H9 (cell line): Measurements from ENCODE around the gene OTOS. TPM values are rescaled to one million over a fixed set of nuclear protein-coding genes. Genes with fewer than 3 reads are reported as not detected.

Source experiments
- DNase-seq: peaks from one replicate; pipeline ENCODE4 v3.0.0-alpha.2; 2017
- H2AFZ ChIP-seq: one replicate; pipeline ENCODE4 v1.6.1; 2013; ENCODE audit warnings: mild to moderate bottlenecking, low read length, control low read depth, moderate library complexity
- H2AK5ac ChIP-seq: 2 replicates; pipeline ENCODE4 v1.6.1; 2013; ENCODE audit warnings: low read length, control low read depth, mixed read lengths; ENCODE audit not compliant: insufficient read length
- H2BK120ac ChIP-seq: one replicate; pipeline ENCODE4 v1.6.1; 2013; ENCODE audit warnings: low read depth, mild to moderate bottlenecking, low read length, control low read depth, inconsistent platforms; ENCODE audit not compliant: poor library complexity, severe bottlenecking
- H2BK12ac ChIP-seq: 2 replicates; pipeline ENCODE4 v1.6.1; 2013; ENCODE audit warnings: low read length, control low read depth, mixed read lengths, low read depth; ENCODE audit not compliant: insufficient read length
- H2BK15ac ChIP-seq: 2 replicates; pipeline ENCODE4 v1.6.1; 2013; ENCODE audit warnings: low read depth, low read length, control low read depth
- H2BK20ac ChIP-seq: one replicate; pipeline ENCODE4 v1.6.1; 2013; ENCODE audit warnings: low read depth, mild to moderate bottlenecking, low read length, control low read depth, inconsistent platforms; ENCODE audit not compliant: poor library complexity, severe bottlenecking
- H2BK5ac ChIP-seq: 2 replicates; pipeline ENCODE4 v1.6.1; 2013; ENCODE audit warnings: low read length, control low read depth, mixed read lengths; ENCODE audit not compliant: insufficient read length
- H3K14ac ChIP-seq: 2 replicates; pipeline ENCODE4 v1.6.1; 2013; ENCODE audit warnings: low read length, control low read depth; ENCODE audit not compliant: insufficient read depth
- H3K18ac ChIP-seq: 2 replicates; pipeline ENCODE4 v1.6.1; 2013; ENCODE audit warnings: low read depth, mild to moderate bottlenecking, mixed read lengths, low read length, control low read depth; ENCODE audit not compliant: insufficient read length
- H3K23ac ChIP-seq: 2 replicates; pipeline ENCODE4 v1.6.1; 2013; ENCODE audit warnings: low read length, control low read depth, mixed read lengths, low read depth; ENCODE audit not compliant: insufficient read length
- H3K23me2 ChIP-seq: 2 replicates; pipeline ENCODE4 v1.6.1; 2013; ENCODE audit warnings: low read depth, mild to moderate bottlenecking, mixed read lengths, low read length, control low read depth; ENCODE audit not compliant: insufficient read length, poor library complexity, severe bottlenecking
- H3K27ac ChIP-seq: 2 replicates; pipeline ENCODE4 v1.5.1; 2013; ENCODE audit warnings: low read length, control low read depth, mixed read lengths, low read depth; ENCODE audit not compliant: insufficient read length
- H3K27me3 ChIP-seq: 2 replicates; pipeline ENCODE4 v1.6.1; 2013; ENCODE audit warnings: low read length, control low read depth, inconsistent platforms; ENCODE audit not compliant: insufficient read depth
- H3K4ac ChIP-seq: 2 replicates; pipeline ENCODE4 v1.6.1; 2013; ENCODE audit warnings: low read depth, mild to moderate bottlenecking, control low read depth, inconsistent platforms, low read length, moderate library complexity
- H3K4me1 ChIP-seq: 2 replicates; pipeline ENCODE4 v1.6.1; 2013; ENCODE audit warnings: low read length, control low read depth, inconsistent platforms; ENCODE audit not compliant: insufficient read depth
- H3K4me2 ChIP-seq: 2 replicates; pipeline ENCODE4 v1.6.1; 2013; ENCODE audit warnings: low read length, control low read depth, mixed read lengths; ENCODE audit not compliant: insufficient read length, insufficient read depth
- H3K56ac ChIP-seq: 2 replicates; pipeline ENCODE4 v1.6.1; 2013; ENCODE audit warnings: low read depth, mild to moderate bottlenecking, mixed read lengths, low read length, control low read depth; ENCODE audit not compliant: insufficient read length
- H3K79me1 ChIP-seq: 2 replicates; pipeline ENCODE4 v1.6.1; 2013; ENCODE audit warnings: low read depth, mild to moderate bottlenecking, moderate library complexity, low read length, control low read depth, inconsistent platforms; ENCODE audit not compliant: insufficient read depth, poor library complexity, severe bottlenecking
- H3K79me2 ChIP-seq: 2 replicates; pipeline ENCODE4 v1.6.1; 2013; ENCODE audit warnings: low read length, control low read depth, inconsistent platforms; ENCODE audit not compliant: insufficient read depth
- H3K9ac ChIP-seq: 2 replicates; pipeline ENCODE4 v1.6.1; 2013; ENCODE audit warnings: low read length, control low read depth, mixed read lengths; ENCODE audit not compliant: insufficient read length; ENCODE audit errors: extremely low read depth
- H3K9me3 ChIP-seq: one replicate; pipeline ENCODE4 v1.6.1; 2013; ENCODE audit warnings: low read depth, low read length, inconsistent platforms; ENCODE audit not compliant: control insufficient read depth
- H3T11ph ChIP-seq: one replicate; pipeline ENCODE4 v1.6.1; 2013; ENCODE audit warnings: mild to moderate bottlenecking, low read length, control low read depth, inconsistent platforms
- H4K20me1 ChIP-seq: one replicate; pipeline ENCODE4 v1.6.1; 2013; ENCODE audit not compliant: control insufficient read depth, insufficient read length, insufficient read depth
- H4K5ac ChIP-seq: 2 replicates; pipeline ENCODE4 v1.6.1; 2013; ENCODE audit warnings: low read depth, mild to moderate bottlenecking, mixed read lengths, low read length, control low read depth; ENCODE audit not compliant: insufficient read length
- H4K8ac ChIP-seq: replicated peaks from 2 replicates; pipeline ENCODE4 v1.6.1; 2013; ENCODE audit warnings: low read length, control low read depth, mixed read lengths, low read depth; ENCODE audit not compliant: insufficient read length
- H4K91ac ChIP-seq: 2 replicates; pipeline ENCODE4 v1.6.1; 2013; ENCODE audit warnings: low read depth, mild to moderate bottlenecking, moderate library complexity, mixed read lengths, low read length, control low read depth; ENCODE audit not compliant: insufficient read length
- H3K27ac Mint-ChIP-seq, 3 experiments: 2 replicates in 2 of 3; 3 replicates in 1 of 3; pipeline ENCODE4 v1.8.0; 2020 to 2021; ENCODE audit warnings: mixed read lengths in 3 of 3, mild to moderate bottlenecking in 1 of 3, moderate library complexity in 1 of 3
- H3K27me3 Mint-ChIP-seq: 2 replicates; pipeline ENCODE4 v1.8.0; 2021; ENCODE audit warnings: low read depth, mild to moderate bottlenecking, moderate library complexity, mixed read lengths
- H3K36me3 Mint-ChIP-seq, 3 experiments: 2 replicates in 2 of 3; 3 replicates in 1 of 3; pipeline ENCODE4 v1.8.0; 2020 to 2021; ENCODE audit warnings: low read depth in 3 of 3, mixed read lengths in 3 of 3; ENCODE audit not compliant: insufficient read depth in 1 of 3
- H3K4me1 Mint-ChIP-seq, 2 experiments: 2 replicates each; pipeline ENCODE4 v1.8.0; 2020; ENCODE audit warnings: mixed read lengths in 2 of 2
- H3K4me3 Mint-ChIP-seq, 2 experiments: 2 replicates in 1 of 2; 3 replicates in 1 of 2; pipeline ENCODE4 v1.8.0; 2020 to 2021; ENCODE audit warnings: mild to moderate bottlenecking in 2 of 2, mixed read lengths in 2 of 2, moderate library complexity in 1 of 2
- H3K9me3 Mint-ChIP-seq, 2 experiments: 2 replicates in 1 of 2; 3 replicates in 1 of 2; pipeline ENCODE4 v1.8.0; 2020; ENCODE audit warnings: mild to moderate bottlenecking in 2 of 2, mixed read lengths in 2 of 2, moderate library complexity in 1 of 2
- WGBS: extraction: QIAGEN DNeasy Blood & Tissue Kit; methylation state at CpG from one replicate; pipeline ENCODE4 v1.1.7; 2013; ENCODE audit warnings: missing lambda C conversion rate, low lambda C conversion rate, mixed read lengths; ENCODE audit not compliant: insufficient read length; ENCODE audit errors: extremely low coverage; 5-methylcytosine and 5-hydroxymethylcytosine counted together
- total RNA-seq: library from RNA; stranded (reverse); gene quantifications from 2 replicates; pipeline ENCODE4 v1.2.1, GENCODE V29; 2021
- TF ChIP-seq, protein P1 (sequence below): fragments of 200-600 bp; sonication (generic); conservative IDR thresholded peaks from 3 replicates; pipeline ENCODE4 v1.8.0; 2021; ENCODE audit warnings: antibody characterized with exemption, mild to moderate bottlenecking

OTOS gene
- total RNA-seq, 1 experiment from 2014 or later, result not detected

DNA sequence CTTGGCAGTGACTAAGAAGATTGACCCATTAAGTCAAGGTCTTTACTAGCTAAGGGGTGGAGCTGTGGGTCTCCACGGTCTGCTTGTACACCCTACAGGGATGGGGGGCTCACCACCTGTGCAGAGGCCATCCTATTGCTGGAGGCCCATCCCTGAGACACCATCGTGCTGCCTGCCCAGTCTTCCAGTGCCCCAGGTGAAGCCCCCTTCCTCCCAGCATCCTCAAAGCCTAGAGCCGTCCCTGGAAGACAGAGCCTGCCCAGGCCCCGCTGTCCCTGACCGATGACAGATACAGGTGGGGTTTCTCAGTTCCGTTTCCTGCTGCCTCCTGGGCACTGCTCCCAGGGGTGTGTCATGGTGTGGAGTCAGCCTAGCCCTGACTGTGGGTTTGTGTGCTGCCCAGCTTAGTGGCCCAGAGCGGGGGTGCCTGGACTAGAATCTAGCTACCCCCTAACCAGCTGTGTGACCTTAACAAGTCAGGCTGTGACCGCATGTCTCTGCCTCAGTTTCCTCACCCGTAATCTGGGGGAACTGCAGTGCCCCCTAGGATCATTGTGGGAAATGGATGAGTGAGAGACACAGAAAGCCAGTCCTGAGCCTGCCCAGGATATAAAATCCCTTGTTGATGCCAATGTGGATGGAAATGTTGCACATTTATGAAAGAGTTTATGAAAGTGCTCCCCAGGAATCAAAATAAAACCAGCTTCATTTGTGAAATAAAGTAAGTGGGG lies 2.0 kb downstream of the OTOS start:
- Mint-ChIP-seq H3K4me1 (peaks cover 22 to 35% of the 10 kb centered on the region in 2 experiments), H3K36me3 (peaks cover 0 to 7% (median 6%) of the 10 kb centered on the region in 3 experiments; a peak in 5 of 7 replicates), H3K27me3 (peaks cover 22% of the 10 kb centered on the region), H3K27ac (no peak overlapping the region), H3K4me3 (peak overlapping the region in 1 of 2 experiments; percentile 60; a peak in 2 of 5 replicates), H3K9me3 (no peaks in the 10 kb centered on the region)
- Histone ChIP-seq H4K5ac (no peak overlapping the region), H3K79me1 (no peaks in the 10 kb centered on the region), H3K18ac (no peak overlapping the region), H3K14ac (no peak overlapping the region), H3K27ac (no peak overlapping the region), H4K8ac (no peak overlapping the region), H3K27me3 (no peaks in the 10 kb centered on the region; the same call in 1 of the 2 replicates), H3K23ac (no peak overlapping the region), H3K9ac (no peak overlapping the region), H2AK5ac (no peak overlapping the region), H2BK15ac (no peak overlapping the region), H2AFZ (no peak overlapping the region), H4K20me1 (no peaks in the 10 kb centered on the region), H2BK12ac (no peak overlapping the region), H2BK20ac (no peak overlapping the region), H3T11ph (no peak overlapping the region), H3K4me1 (no peaks in the 10 kb centered on the region; the same call in 1 of the 2 replicates), H3K4me2 (no peak overlapping the region), H4K91ac (no peak overlapping the region), H3K9me3 (no peaks in the 10 kb centered on the region), H3K4ac (no peak overlapping the region), H2BK120ac (no peak overlapping the region), H3K23me2 (peaks cover 7% of the 10 kb centered on the region), H3K56ac (no peak overlapping the region), H2BK5ac (no peak overlapping the region), H3K79me2 (peaks cover 13% of the 10 kb centered on the region; the same call in 1 of the 2 replicates)
- peak; percentile 20 for DNase-seq
- no CpG with 5 or more reads among the region's 9 CpGs for WGBS
- TF ChIP-seq, protein P1, sequence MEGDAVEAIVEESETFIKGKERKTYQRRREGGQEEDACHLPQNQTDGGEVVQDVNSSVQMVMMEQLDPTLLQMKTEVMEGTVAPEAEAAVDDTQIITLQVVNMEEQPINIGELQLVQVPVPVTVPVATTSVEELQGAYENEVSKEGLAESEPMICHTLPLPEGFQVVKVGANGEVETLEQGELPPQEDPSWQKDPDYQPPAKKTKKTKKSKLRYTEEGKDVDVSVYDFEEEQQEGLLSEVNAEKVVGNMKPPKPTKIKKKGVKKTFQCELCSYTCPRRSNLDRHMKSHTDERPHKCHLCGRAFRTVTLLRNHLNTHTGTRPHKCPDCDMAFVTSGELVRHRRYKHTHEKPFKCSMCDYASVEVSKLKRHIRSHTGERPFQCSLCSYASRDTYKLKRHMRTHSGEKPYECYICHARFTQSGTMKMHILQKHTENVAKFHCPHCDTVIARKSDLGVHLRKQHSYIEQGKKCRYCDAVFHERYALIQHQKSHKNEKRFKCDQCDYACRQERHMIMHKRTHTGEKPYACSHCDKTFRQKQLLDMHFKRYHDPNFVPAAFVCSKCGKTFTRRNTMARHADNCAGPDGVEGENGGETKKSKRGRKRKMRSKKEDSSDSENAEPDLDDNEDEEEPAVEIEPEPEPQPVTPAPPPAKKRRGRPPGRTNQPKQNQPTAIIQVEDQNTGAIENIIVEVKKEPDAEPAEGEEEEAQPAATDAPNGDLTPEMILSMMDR, result no peak
